NB4 (cell line): ENCODE measurements around the gene RBP2.

Experiments
- CTCF ChIP-seq: IDR thresholded peaks from one replicate; pipeline ENCODE4 v1.5.1; 2012; ENCODE audit warnings: low read depth, low read length
- MAX ChIP-seq: IDR thresholded peaks from 2 replicates; pipeline ENCODE4 v1.6.1; 2011; ENCODE audit warnings: low read depth, low read length
- MYC ChIP-seq: IDR thresholded peaks from 2 replicates; pipeline ENCODE4 v1.6.1; 2011; ENCODE audit warnings: low read depth, low read length
- POLR2A ChIP-seq: IDR thresholded peaks from 2 replicates; pipeline ENCODE4 v1.6.1; 2011; ENCODE audit warnings: mild to moderate bottlenecking; ENCODE audit not compliant: insufficient read length; ENCODE audit errors: extremely low read depth

GRCh38 chr3:139416275-139416674 lies 60.0 kb downstream of the RBP2 start:
- no peak for TF ChIP-seq MAX
- TF ChIP-seq CTCF: no peak
- no peak for TF ChIP-seq MYC
- TF ChIP-seq POLR2A: no peak
